SK-N-DZ (cell line): ENCODE results near the gene ZNF521.

ENCODE experiments used
- DNase-seq: peaks from one replicate; pipeline ENCODE4 v3.0.0-alpha.2; 2015; ENCODE audit warnings: low spot score

ZNF521 gene

GRCh38 chr18:25228410-25228809 lies 123.6 kb downstream of the ZNF521 start:
- DNase-seq, result no peak

GRCh38 chr18:25225151-25225550 lies 126.8 kb downstream of the ZNF521 start:
- no peak for DNase-seq

GRCh38 chr18:25223899-25224886 lies 127.8 kb downstream of the ZNF521 start:
- DNase-seq, result no peak

GRCh38 chr18:25223211-25223610 lies 128.8 kb downstream of the ZNF521 start:
- DNase-seq, result no peak

- DNase-seq, result no peak
These were observed 129.3 kb downstream of the ZNF521 start for GRCh38 chr18:25222648-25223047.

- no peak for DNase-seq
These were observed 141.3 kb downstream of the ZNF521 start for GRCh38 chr18:25210622-25211021.

- DNase-seq, result no peak
These were observed 159.9 kb downstream of the ZNF521 start for GRCh38 chr18:25192065-25192464.

GRCh38 chr18:25190472-25190871 lies 161.5 kb downstream of the ZNF521 start:
- no peak for DNase-seq

- no peak for DNase-seq
These were observed 162.4 kb downstream of the ZNF521 start for GRCh38 chr18:25189391-25190185.

GRCh38 chr18:25187521-25188192 lies 164.3 kb downstream of the ZNF521 start:
- DNase-seq, result no peak

- DNase-seq, result no peak
These were observed 165.1 kb downstream of the ZNF521 start for GRCh38 chr18:25186871-25187270.

- no peak for DNase-seq
These were observed 170.0 kb downstream of the ZNF521 start for GRCh38 chr18:25181993-25182392.

GRCh38 chr18:25181581-25181980 lies 170.4 kb downstream of the ZNF521 start:
- DNase-seq, result no peak

- no peak for DNase-seq
These were observed 170.9 kb downstream of the ZNF521 start for GRCh38 chr18:25180973-25181548.

- DNase-seq, result no peak
These were observed 174.3 kb downstream of the ZNF521 start for GRCh38 chr18:25177631-25178030.

- DNase-seq, result no peak
These were observed 175.4 kb downstream of the ZNF521 start for GRCh38 chr18:25176518-25177042.

GRCh38 chr18:25175558-25176517 lies 176.1 kb downstream of the ZNF521 start:
- no peak for DNase-seq

GRCh38 chr18:25174324-25174723 lies 177.6 kb downstream of the ZNF521 start:
- no peak for DNase-seq

GRCh38 chr18:25171334-25171733 lies 180.6 kb downstream of the ZNF521 start:
- DNase-seq, result no peak

GRCh38 chr18:25170402-25170801 lies 181.6 kb downstream of the ZNF521 start:
- DNase-seq, result no peak
